ENCODE measurements around the gene TNNI3.
"Not testable (repeated sequence)": the region's sequence is repeated elsewhere in the genome, so short reads cannot be mapped to it uniquely, and the experiment has no call there.

Gene TNNI3

DNA sequence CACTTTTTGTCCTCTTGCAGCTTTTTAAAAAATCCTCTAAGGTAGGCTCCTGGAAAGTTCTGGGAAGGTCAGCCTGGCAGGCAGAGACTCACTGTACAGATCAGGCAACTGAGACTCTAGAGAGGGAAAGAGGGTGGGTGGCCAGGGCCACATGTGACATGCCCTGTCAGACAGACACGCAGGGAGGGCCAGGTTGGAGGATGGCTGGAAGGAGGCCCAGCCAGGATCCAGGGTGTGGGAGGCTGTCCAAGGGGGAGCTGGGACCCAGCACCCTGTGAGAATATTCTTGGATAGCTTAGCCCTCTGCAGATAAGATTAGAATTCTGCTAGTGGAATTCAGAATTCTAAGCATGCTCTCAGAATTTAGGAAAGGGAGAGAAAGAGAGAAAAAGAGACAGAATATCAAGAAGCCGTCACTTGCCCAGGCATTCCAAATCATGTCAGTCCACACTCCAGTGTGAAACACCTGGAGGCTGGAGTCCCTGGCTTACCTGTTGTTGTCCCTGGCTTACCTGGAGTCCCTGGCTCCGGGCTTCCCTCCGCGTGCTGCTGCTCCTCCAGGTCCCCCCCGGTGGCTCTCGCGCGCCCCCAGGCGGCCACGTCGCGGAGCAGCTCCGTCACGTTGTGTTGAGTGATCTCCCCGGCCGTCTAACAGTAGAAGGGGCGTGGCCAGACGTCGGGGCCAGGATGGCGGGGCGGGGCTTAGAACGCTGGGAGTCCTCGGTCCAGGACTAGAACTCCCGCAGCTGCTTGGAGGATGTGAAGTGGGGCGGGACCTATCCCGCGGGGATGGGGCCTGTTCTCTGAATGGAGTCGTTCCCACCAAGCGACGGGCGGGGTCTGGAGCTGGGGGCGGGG is 2.8 kb upstream of the TNNI3 start:
- no peak overlapping the region for H3K27ac ChIP-seq
- no peak for TF ChIP-seq ZFX (IDR thresholded peaks at IDR 0.05)
- TF ChIP-seq, protein P1, sequence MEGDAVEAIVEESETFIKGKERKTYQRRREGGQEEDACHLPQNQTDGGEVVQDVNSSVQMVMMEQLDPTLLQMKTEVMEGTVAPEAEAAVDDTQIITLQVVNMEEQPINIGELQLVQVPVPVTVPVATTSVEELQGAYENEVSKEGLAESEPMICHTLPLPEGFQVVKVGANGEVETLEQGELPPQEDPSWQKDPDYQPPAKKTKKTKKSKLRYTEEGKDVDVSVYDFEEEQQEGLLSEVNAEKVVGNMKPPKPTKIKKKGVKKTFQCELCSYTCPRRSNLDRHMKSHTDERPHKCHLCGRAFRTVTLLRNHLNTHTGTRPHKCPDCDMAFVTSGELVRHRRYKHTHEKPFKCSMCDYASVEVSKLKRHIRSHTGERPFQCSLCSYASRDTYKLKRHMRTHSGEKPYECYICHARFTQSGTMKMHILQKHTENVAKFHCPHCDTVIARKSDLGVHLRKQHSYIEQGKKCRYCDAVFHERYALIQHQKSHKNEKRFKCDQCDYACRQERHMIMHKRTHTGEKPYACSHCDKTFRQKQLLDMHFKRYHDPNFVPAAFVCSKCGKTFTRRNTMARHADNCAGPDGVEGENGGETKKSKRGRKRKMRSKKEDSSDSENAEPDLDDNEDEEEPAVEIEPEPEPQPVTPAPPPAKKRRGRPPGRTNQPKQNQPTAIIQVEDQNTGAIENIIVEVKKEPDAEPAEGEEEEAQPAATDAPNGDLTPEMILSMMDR (conservative IDR thresholded peaks at IDR 0.05), result peak; percentile 99

DNA sequence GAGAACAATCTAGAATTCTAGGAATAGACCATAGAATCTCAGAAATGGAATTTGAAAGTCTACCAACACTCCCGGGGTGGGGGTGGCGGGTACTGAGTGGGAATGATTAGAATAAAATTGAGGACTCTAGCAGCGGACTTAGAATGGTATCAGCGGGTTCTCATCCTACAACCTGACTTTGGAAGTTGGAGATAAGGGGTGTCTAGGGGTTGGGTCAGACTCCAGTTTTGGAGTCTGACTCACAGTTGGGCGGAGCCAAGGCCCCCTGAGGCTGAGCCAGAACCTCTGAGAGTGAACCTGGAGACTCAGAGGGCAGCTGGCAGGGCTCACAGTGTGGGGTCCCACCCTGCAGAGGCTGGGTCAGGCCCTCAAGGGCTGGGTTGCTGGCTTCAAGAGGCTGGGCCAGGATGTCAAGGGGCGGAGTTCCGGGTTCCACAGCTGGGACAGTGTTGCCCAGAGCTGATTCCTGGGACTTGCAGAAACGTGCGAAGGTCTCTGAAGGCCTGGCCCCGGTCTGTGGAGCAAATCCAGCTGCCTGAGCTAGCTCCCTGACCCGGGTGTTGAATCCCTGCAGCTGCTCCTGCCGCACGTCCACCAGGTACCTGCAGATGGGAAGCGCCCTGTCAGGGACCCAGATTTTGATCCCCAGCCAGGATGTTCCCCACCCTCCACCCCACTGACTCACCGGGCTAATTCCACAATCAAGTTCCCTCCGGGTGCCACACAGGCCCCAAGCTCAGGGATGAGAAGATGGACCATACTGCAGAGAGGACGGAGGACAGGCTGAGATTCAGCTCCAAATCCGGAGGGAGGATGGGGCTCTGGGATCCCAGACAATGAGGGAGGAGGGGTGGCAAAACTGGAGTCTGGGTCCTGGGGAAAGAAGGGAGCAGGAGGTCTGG is 1.6 kb upstream of the TNNI3 start:
- H3K27ac ChIP-seq, result no peak overlapping the region
- TF ChIP-seq, protein P1 (conservative IDR thresholded peaks at IDR 0.05), result no peak
- TF ChIP-seq ZFX (IDR thresholded peaks at IDR 0.05), result no peak

DNA sequence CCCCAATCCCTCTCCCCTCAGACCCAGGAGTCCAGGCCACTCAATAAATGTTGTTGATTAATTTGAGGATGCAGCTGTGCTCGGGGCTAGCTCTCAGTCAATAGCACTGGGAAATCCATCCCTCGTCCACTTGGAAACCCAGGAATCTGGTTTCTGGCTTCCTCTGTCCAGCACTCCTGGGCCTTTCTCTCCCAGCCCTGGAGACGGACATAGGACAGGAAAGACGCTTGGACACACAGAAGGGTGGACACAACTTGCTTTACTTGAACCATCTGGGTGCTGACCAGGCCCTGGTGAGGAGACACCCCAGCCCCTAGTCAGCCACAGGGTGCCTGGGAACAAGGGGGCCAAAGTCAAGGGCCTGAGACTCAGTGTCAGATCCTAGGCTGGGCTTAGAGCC is 891 bp upstream of the TNNI3 start:
- no peak overlapping the region for H3K27ac ChIP-seq
- no peak for TF ChIP-seq ZFX (IDR thresholded peaks at IDR 0.05)
- TF ChIP-seq, protein P1 (conservative IDR thresholded peaks at IDR 0.05), result no peak

DNA sequence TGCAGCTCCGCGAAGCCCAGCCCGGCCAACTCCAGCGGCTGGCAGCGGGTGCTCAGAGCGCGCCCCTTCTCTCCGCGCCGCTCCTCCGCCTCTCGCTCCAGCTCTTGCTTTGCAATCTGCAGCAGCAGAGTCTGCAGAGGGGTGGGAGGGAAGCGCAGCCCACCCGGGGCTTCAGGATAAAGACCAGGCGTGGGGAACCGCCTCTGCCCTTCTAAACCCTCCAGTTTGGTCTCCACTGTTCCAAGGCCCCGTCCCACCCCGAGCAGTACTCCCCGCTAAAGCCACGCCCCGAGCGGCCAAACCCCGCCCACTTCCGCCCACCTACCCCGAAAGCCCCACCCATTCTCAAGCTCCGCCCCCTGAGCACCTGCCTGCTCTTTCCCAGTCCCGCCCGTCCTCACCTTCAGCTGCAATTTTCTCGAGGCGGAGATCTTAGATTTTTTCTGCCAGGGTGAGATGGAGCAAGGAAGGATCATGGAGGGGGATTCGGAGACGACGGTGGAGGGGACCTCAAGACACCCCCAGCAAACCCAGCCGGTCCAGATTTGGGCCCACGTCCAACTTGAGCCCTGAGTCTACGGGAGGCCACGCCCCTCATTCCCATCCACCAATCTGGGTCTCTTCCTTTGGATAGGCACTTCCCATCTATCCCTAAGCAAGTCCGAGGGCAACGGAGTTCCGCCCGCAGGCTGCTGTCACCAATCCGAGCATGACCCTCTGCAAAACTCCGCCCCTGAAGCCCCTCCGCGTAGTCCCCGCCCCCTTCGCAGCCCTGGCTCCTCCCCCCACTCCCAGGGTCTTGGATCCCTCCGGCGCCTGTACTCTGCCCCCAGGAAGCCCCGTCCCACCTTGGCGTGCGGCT is 1.1 kb downstream of the TNNI3 start:
- no peak overlapping the region for H3K27ac ChIP-seq
- TF ChIP-seq ZFX (IDR thresholded peaks at IDR 0.05), result no peak
- TF ChIP-seq, protein P1 (conservative IDR thresholded peaks at IDR 0.05), result no peak

DNA sequence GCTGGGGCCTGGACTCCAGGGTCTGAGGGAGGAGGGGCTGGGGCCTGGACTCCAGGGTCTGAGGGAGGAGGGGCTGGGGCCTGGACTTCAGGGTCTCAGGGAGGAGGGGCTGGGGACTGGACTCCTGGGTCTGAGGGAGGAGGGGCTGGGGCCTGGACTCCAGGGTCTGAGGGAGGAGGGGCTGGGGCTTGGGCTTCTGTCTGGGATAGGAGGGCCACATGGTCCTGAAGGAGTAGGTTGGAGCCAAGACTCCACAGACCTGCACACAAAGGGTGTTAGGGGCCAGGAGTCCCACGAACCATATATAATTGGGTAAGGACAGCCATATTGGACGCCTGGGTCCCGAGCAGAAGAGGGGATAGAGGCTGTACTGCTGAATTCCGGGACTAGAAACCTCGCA is 1.7 kb downstream of the TNNI3 start:
- H3K27ac ChIP-seq, result not testable (repeated sequence)

- no peak for TF ChIP-seq ZFX (IDR thresholded peaks at IDR 0.05)
- TF ChIP-seq, protein P1 (conservative IDR thresholded peaks at IDR 0.05), result no peak
- no peak overlapping the region for H3K27ac ChIP-seq
Observed at GRCh38 chr19:55153652-55154264, 3.8 kb downstream of the TNNI3 start.

- TF ChIP-seq, protein P1 (conservative IDR thresholded peaks at IDR 0.05), result no peak
- no peak overlapping the region for H3K27ac ChIP-seq
Observed at GRCh38 chr19:55152017-55152416, 5.5 kb downstream of the TNNI3 start.

Measured in C4-2B (cell line).